H1 (cell line): ENCODE data around the gene RHOC. TPM values are rescaled to one million over a fixed set of nuclear protein-coding genes. Genes with fewer than 3 reads are reported as not detected.

Source experiments
- CTCF ChIA-PET: fragments of 300-600 bp; sonication (Branson Sonifier 250); formaldehyde crosslinking; loops from one replicate; lab custom pipeline; 2021; ENCODE audit not compliant: partially characterized antibody; lab: Charles Lee
- POLR2A ChIA-PET: fragments of 300-600 bp; sonication (Branson Sonifier 250); formaldehyde crosslinking; loops from one replicate; lab custom pipeline; 2021; ENCODE audit warnings: inconsistent platforms; ENCODE audit not compliant: partially characterized antibody; lab: Charles Lee
- DNase-seq, 2 experiments: peaks; one replicate each; pipeline versions ENCODE4 v3.0.0 to v3.0.0-alpha.2; 2010 to 2022; ENCODE audit warnings: low spot score in 2 of 2, low read depth in 1 of 2, mixed read lengths in 1 of 2
- FAIRE-seq: peaks from 2 replicates; lab custom pipeline; 2011; peaks lifted over from hg19 to GRCh38; lab: Jason Lieb, UNC
- H2AFZ ChIP-seq: 2 replicates; pipeline ENCODE4 v1.8.1; 2012; ENCODE audit warnings: low read length, inconsistent platforms
- H2AK5ac ChIP-seq: 2 replicates; pipeline ENCODE4 v1.6.1; 2013; ENCODE audit warnings: low read depth, low read length
- H2BK120ac ChIP-seq: replicated peaks from 2 replicates; pipeline ENCODE3; 2013; ENCODE audit warnings: low read depth, low read length, inconsistent platforms
- H2BK12ac ChIP-seq: 2 replicates; pipeline ENCODE4 v1.6.1; 2013; ENCODE audit warnings: low read depth, low read length
- H2BK15ac ChIP-seq: 2 replicates; pipeline ENCODE4 v1.6.1; 2013; ENCODE audit warnings: low read length
- H2BK20ac ChIP-seq: 2 replicates; pipeline ENCODE4 v1.6.1; 2013; ENCODE audit warnings: low read length
- H2BK5ac ChIP-seq: 2 replicates; pipeline ENCODE4 v1.6.1; 2013; ENCODE audit warnings: low read depth, low read length
- H3K14ac ChIP-seq: 2 replicates; pipeline ENCODE4 v1.6.1; 2013; ENCODE audit warnings: inconsistent platforms; ENCODE audit not compliant: insufficient read length
- H3K18ac ChIP-seq: 2 replicates; pipeline ENCODE4 v1.6.1; 2013; ENCODE audit warnings: low read length; ENCODE audit errors: extremely low read depth
- H3K23ac ChIP-seq: 2 replicates; pipeline ENCODE4 v1.6.1; 2013; ENCODE audit warnings: inconsistent platforms; ENCODE audit not compliant: insufficient read length
- H3K23me2 ChIP-seq: 2 replicates; pipeline ENCODE4 v1.6.1; 2013; ENCODE audit warnings: low read depth, low read length
- H3K27ac ChIP-seq: 2 replicates; pipeline ENCODE4 v1.6.1; 2011; ENCODE audit warnings: low read depth, low read length, inconsistent platforms
- H3K27me3 ChIP-seq, 4 experiments: replicated peaks in 1 of 4; 1 replicate in 1 of 4; 2 replicates in 3 of 4; pipeline versions ENCODE4 v1.6.1 to v1.8.1; 2011 to 2013; ENCODE audit warnings: low read length in 3 of 4, mild to moderate bottlenecking in 3 of 4, inconsistent platforms in 2 of 4, mixed read lengths in 2 of 4, moderate library complexity in 1 of 4; ENCODE audit not compliant: control insufficient read depth in 3 of 4, insufficient read depth in 3 of 4; ENCODE audit errors: extremely low read depth in 1 of 4
- H3K36me3 ChIP-seq, 4 experiments: 2 replicates each; pipeline versions ENCODE4 v1.6.1 to v1.8.1; 2011 to 2013; ENCODE audit warnings: mild to moderate bottlenecking in 4 of 4, low read length in 3 of 4, moderate library complexity in 2 of 4, control low read depth in 1 of 4, inconsistent platforms in 1 of 4; ENCODE audit not compliant: insufficient read depth in 4 of 4, control insufficient read depth in 2 of 4
- H3K4ac ChIP-seq: replicated peaks from 2 replicates; pipeline ENCODE3; 2013; ENCODE audit warnings: low read length, low read depth, mixed read lengths, inconsistent platforms; ENCODE audit not compliant: insufficient read length
- H3K4me1 ChIP-seq, 4 experiments: replicated peaks in 1 of 4; 1 replicate in 1 of 4; 2 replicates in 3 of 4; pipeline versions ENCODE4 v1.6.1 to v1.8.1; 2011 to 2013; ENCODE audit warnings: low read length in 3 of 4, inconsistent platforms in 2 of 4, mixed read lengths in 1 of 4; ENCODE audit not compliant: insufficient read depth in 4 of 4, control insufficient read depth in 3 of 4
- H3K4me2 ChIP-seq, 2 experiments: 2 replicates each; pipeline versions ENCODE4 v1.6.1 to v1.8.1; 2011 to 2013; ENCODE audit warnings: low read depth in 2 of 2, low read length in 2 of 2, control low read depth in 1 of 2, inconsistent platforms in 1 of 2, mild to moderate bottlenecking in 1 of 2; ENCODE audit not compliant: insufficient read depth in 1 of 2
- H3K4me3 ChIP-seq, 4 experiments: fragments of 200-600, 300-600 bp in 1 of 4; sonication (generic), shearing (Covaris generic), sonication (Bioruptor Twin) in 1 of 4; 2 replicates each; pipeline versions ENCODE4 v1.5.1 to v1.8.1; 2011 to 2016; ENCODE audit warnings: low read length in 4 of 4, low read depth in 3 of 4, control low read depth in 2 of 4, inconsistent platforms in 2 of 4, mild to moderate bottlenecking in 2 of 4, mixed read lengths in 1 of 4, moderate library complexity in 1 of 4; ENCODE audit not compliant: insufficient read depth in 2 of 4; ENCODE audit errors: extremely low read depth in 1 of 4
- H3K56ac ChIP-seq: replicated peaks from 2 replicates; pipeline ENCODE3; 2013; ENCODE audit warnings: low read depth, mild to moderate bottlenecking, mixed read lengths, low read length, inconsistent platforms; ENCODE audit not compliant: insufficient read length
- H3K79me1 ChIP-seq: 2 replicates; pipeline ENCODE4 v1.6.1; 2013; ENCODE audit warnings: low read depth, low read length, control low read depth
- H3K79me2 ChIP-seq, 2 experiments: 2 replicates each; pipeline versions ENCODE4 v1.6.1 to v1.8.1; 2012 to 2013; ENCODE audit warnings: low read length in 2 of 2, mild to moderate bottlenecking in 2 of 2, inconsistent platforms in 1 of 2; ENCODE audit not compliant: insufficient read depth in 2 of 2, control insufficient read depth in 1 of 2
- H3K9ac ChIP-seq, 4 experiments: replicated peaks in 1 of 4; 1 replicate in 1 of 4; 2 replicates in 3 of 4; pipeline versions ENCODE4 v1.6.1 to v1.8.1; 2011 to 2013; ENCODE audit warnings: low read depth in 3 of 4, low read length in 3 of 4, control low read depth in 2 of 4, mild to moderate bottlenecking in 2 of 4, moderate library complexity in 2 of 4, inconsistent platforms in 1 of 4; ENCODE audit errors: extremely low read depth in 1 of 4
- H3K9me3 ChIP-seq, 2 experiments: 2 replicates each; pipeline versions ENCODE4 v1.6.1 to v1.8.1; 2012 to 2013; ENCODE audit warnings: mild to moderate bottlenecking in 2 of 2, moderate library complexity in 2 of 2, control low read depth in 1 of 2, inconsistent platforms in 1 of 2, low read depth in 1 of 2, low read length in 1 of 2, mixed read lengths in 1 of 2; ENCODE audit not compliant: insufficient read depth in 2 of 2
- H4K20me1 ChIP-seq, 2 experiments: replicated peaks in 1 of 2; 2 replicates each; pipeline versions ENCODE3 to v1.8.1; 2011 to 2013; ENCODE audit warnings: inconsistent platforms in 2 of 2, low read length in 2 of 2, mild to moderate bottlenecking in 1 of 2; ENCODE audit not compliant: insufficient read depth in 2 of 2, control insufficient read depth in 1 of 2
- H4K5ac ChIP-seq: 2 replicates; pipeline ENCODE4 v1.6.1; 2013; ENCODE audit warnings: low read length, low read depth, mixed read lengths, inconsistent platforms; ENCODE audit not compliant: insufficient read length
- H4K8ac ChIP-seq: 2 replicates; pipeline ENCODE4 v1.8.0; 2013; ENCODE audit warnings: mild to moderate bottlenecking, moderate library complexity, low read length, inconsistent platforms; ENCODE audit not compliant: insufficient read depth; ENCODE audit errors: extremely low read depth
- H4K91ac ChIP-seq: replicated peaks from 2 replicates; pipeline ENCODE3; 2013; ENCODE audit warnings: low read length, mixed read lengths, inconsistent platforms; ENCODE audit not compliant: insufficient read length
- CHD2 ChIP-seq: IDR thresholded peaks from 2 replicates; pipeline ENCODE4 v1.6.1; 2012; ENCODE audit warnings: low read length, improper control_type of control experiment
- JUN ChIP-seq: IDR thresholded peaks from 2 replicates; pipeline ENCODE4 v1.6.1; 2011; ENCODE audit warnings: low read depth, mild to moderate bottlenecking, improper control_type of control experiment, low read length
- JUND ChIP-seq: IDR thresholded peaks from 2 replicates; pipeline ENCODE4 v1.6.1; 2011; ENCODE audit warnings: mild to moderate bottlenecking, improper control_type of control experiment, low read length
- NRF1 ChIP-seq: IDR thresholded peaks from 2 replicates; pipeline ENCODE4 v1.6.1; 2011; ENCODE audit warnings: mild to moderate bottlenecking, low read depth, low read length, improper control_type of control experiment
- POU5F1 ChIP-seq: IDR thresholded peaks from 2 replicates; pipeline ENCODE4 v1.6.1; 2011; ENCODE audit warnings: low read depth, mild to moderate bottlenecking, low read length, moderate library complexity
- SP1 ChIP-seq: IDR thresholded peaks from 2 replicates; pipeline ENCODE4 v1.6.1; 2011; ENCODE audit warnings: low read depth, low read length
- TAF1 ChIP-seq: IDR thresholded peaks from 2 replicates; pipeline ENCODE4 v1.6.1; 2011; ENCODE audit warnings: mild to moderate bottlenecking, low read depth, low read length
- WGBS, 2 experiments: shearing (Covaris generic) in 1 of 2; methylation state at CpG; one replicate each; pipeline versions ENCODE4 v1.1.6 to v1.1.7; 2013 to 2015; ENCODE audit warnings: low lambda C conversion rate in 2 of 2, mixed read lengths in 2 of 2, inconsistent platforms in 1 of 2, low coverage in 1 of 2, missing lambda C conversion rate in 1 of 2; ENCODE audit not compliant: insufficient replicate concordance in 2 of 2, insufficient coverage in 1 of 2, insufficient read length in 1 of 2; ENCODE audit errors: extremely low coverage in 1 of 2, missing lambda C conversion rate in 1 of 2; 5-methylcytosine and 5-hydroxymethylcytosine counted together
- polyA plus RNA-seq, 7 experiments: library from polyadenylated mRNA; depleted of rRNA in 3 of 7; stranded (reverse) in 5 of 7; unstranded in 2 of 7; fragments of >200 nt in 5 of 7; fragments of 200-250 nt in 2 of 7; gene quantifications; 1 replicate in 5 of 7; 2 replicates in 1 of 7; 4 replicates in 1 of 7; pipeline versions ENCODE4 v1.2.1 to v1.2.3, GENCODE V29; 2011 to 2013; ENCODE audit warnings: missing spikeins in 2 of 7, mixed read lengths in 2 of 7
- total RNA-seq: library from RNA; stranded (reverse); fragmentation: NEBNext Ultra II Directional; extraction: Animal tissue kit (Norgen Biotek cat#: 25700); gene quantifications from 2 replicates; pipeline ENCODE4 v1.2.1, GENCODE V29; 2021
- TF ChIP-seq, protein P1 (sequence below): IDR thresholded peaks from 2 replicates; pipeline ENCODE4 v1.6.1; 2011; ENCODE audit warnings: low read length, improper control_type of control experiment
- TF ChIP-seq, protein P2 (sequence below): IDR thresholded peaks from 2 replicates; pipeline ENCODE4 v1.6.1; 2011; ENCODE audit warnings: low read depth, mild to moderate bottlenecking, low read length; ENCODE audit not compliant: insufficient read depth

The RHOC gene
- total and polyA plus RNA-seq, 2 of the 8 experiments (the other 6 are each of a cell fraction or from before 2014, with no cell fraction given): 53.6 to 97.5 TPM

DNA sequence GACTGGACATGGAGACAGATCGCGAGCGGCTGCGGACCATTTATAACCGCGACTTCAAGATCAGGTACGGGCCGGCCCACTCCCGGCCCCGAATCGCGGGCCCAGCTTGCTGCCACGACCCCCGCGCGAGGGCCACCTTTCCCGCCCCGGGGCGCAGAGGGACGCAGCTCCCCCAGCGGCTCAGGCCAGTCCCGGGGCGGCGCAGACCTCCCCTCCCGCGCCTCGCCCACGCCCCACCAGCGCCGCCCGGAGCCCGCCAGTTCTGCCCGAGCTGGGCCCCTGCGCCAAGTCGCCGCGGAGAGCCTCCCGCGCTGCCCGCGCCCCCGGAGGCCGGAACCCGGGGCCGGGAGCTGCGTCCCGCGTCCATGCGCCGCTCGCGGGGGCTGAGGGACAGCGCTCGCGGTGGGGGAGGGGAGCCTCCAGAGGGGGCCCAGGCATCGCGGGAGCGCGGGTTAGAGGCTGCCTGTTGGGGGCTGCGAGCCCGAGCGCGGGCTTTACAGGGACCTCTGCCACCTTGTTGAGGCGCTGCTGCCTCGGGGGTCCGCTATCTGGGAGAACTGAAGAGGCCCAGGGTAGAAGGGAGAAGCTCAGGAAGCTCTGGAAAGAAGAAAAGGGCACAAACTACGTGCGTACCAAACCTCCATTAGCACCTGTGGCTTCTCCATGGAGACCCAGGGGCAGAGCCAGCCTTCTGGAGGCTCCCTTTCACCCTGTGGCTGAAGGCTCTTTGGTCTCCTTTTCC lies 31.8 kb downstream of the RHOC start:
- POLR2A ChIA-PET: interaction anchor here (0.6 to 6.1 kb wide), 26 partner anchors 8 to 398 kb away, joined by 3 to 76 read pairs (median 5); partner anchors contain the start of genes CAPZA1, LRIG2, PPM1J and RHOC
- Histone ChIP-seq H4K91ac (peak overlapping the region; percentile 25), H3K79me2 (peaks cover 0 to 35% of the 10 kb centered on the region in 2 experiments; a peak in 3 of 4 replicates), H3K23me2 (peaks cover 10% of the 10 kb centered on the region; the same call in 1 of the 2 replicates), H3K9me3 (no peaks in the 10 kb centered on the region), H2BK5ac (peak overlapping the region; percentile 86; the same call in 1 of the 2 replicates), H3K18ac (peak overlapping the region; percentile 79), H2BK120ac (no peak overlapping the region), H3K4me2 (peak overlapping the region; percentile 74 to 92), H3K4ac (no peak overlapping the region), H2AK5ac (peak overlapping the region; percentile 92; the same call in 1 of the 2 replicates), H3K79me1 (no peaks in the 10 kb centered on the region), H2AFZ (peak overlapping the region; percentile 48; the same call in 1 of the 2 replicates), H3K4me1 (peaks cover 2 to 14% (median 10%) of the 10 kb centered on the region in 4 experiments; a peak in 5 of 7 replicates), H4K20me1 (peaks cover 0 to 5% of the 10 kb centered on the region in 2 experiments), H4K8ac (peak overlapping the region; percentile 66), H3K14ac (no peak overlapping the region), H3K36me3 (peaks cover 0 to 10% (median 0%) of the 10 kb centered on the region in 4 experiments; a peak in 1 of 8 replicates), H3K23ac (no peak overlapping the region), H3K9ac (peak overlapping the region; percentile 83 to 94 (median 88)), H3K4me3 (peak overlapping the region; percentile 85 to 92 (median 90)), H3K27me3 (peaks cover 0 to 2% (median 0%) of the 10 kb centered on the region in 4 experiments; a peak in 2 of 7 replicates), H3K27ac (peak overlapping the region; percentile 74), H2BK20ac (peak overlapping the region; percentile 72; the same call in 1 of the 2 replicates), H2BK12ac (0 out of 2 replicates have a peak overlapping the region, but pooled peaks have one; percentile 51), H2BK15ac (0 out of 2 replicates have a peak overlapping the region, but pooled peaks have one; percentile 63), H3K56ac (peak overlapping the region; percentile 5), H4K5ac (peak overlapping the region; percentile 65)
- DNase-seq (peak in 1 of 2 experiments; percentile 83), FAIRE-seq (no peak)
- CTCF ChIA-PET: interaction anchor here (0.9 to 6.3 kb wide), 8 partner anchors 11 to 209 kb away, joined by 3 to 63 read pairs (median 8); partner anchors contain the start of gene ST7L
- 2% methylated on average over 56 of the region's 68 CpGs; no CpG with 5 or more reads in 1 of the 2 experiments for WGBS, 2 experiments
- TF ChIP-seq JUN (no peak), CHD2 (peak; percentile 62; the same call in 1 of the 2 replicates), JUND (no peak), TAF1 (peak; percentile 55), POU5F1 (no peak), SP1 (no peak), NRF1 (no peak)
- TF ChIP-seq, protein P1, sequence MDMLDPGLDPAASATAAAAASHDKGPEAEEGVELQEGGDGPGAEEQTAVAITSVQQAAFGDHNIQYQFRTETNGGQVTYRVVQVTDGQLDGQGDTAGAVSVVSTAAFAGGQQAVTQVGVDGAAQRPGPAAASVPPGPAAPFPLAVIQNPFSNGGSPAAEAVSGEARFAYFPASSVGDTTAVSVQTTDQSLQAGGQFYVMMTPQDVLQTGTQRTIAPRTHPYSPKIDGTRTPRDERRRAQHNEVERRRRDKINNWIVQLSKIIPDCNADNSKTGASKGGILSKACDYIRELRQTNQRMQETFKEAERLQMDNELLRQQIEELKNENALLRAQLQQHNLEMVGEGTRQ: no peak
- TF ChIP-seq, protein P2, sequence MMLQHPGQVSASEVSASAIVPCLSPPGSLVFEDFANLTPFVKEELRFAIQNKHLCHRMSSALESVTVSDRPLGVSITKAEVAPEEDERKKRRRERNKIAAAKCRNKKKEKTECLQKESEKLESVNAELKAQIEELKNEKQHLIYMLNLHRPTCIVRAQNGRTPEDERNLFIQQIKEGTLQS: no peak
